H9 (cell line): ENCODE measurements around the gene BCAS4. TPM values are rescaled to one million over a fixed set of nuclear protein-coding genes. Genes with fewer than 3 reads are reported as not detected.

Experiments
- DNase-seq: peaks from one replicate; pipeline ENCODE4 v3.0.0-alpha.2; 2017
- H2AFZ ChIP-seq: one replicate; pipeline ENCODE4 v1.6.1; 2013; ENCODE audit warnings: mild to moderate bottlenecking, low read length, control low read depth, moderate library complexity
- H2AK5ac ChIP-seq: 2 replicates; pipeline ENCODE4 v1.6.1; 2013; ENCODE audit warnings: low read length, control low read depth, mixed read lengths; ENCODE audit not compliant: insufficient read length
- H2BK120ac ChIP-seq: one replicate; pipeline ENCODE4 v1.6.1; 2013; ENCODE audit warnings: low read depth, mild to moderate bottlenecking, low read length, control low read depth, inconsistent platforms; ENCODE audit not compliant: poor library complexity, severe bottlenecking
- H2BK12ac ChIP-seq: 2 replicates; pipeline ENCODE4 v1.6.1; 2013; ENCODE audit warnings: low read length, control low read depth, mixed read lengths, low read depth; ENCODE audit not compliant: insufficient read length
- H2BK15ac ChIP-seq: 2 replicates; pipeline ENCODE4 v1.6.1; 2013; ENCODE audit warnings: low read depth, low read length, control low read depth
- H2BK20ac ChIP-seq: one replicate; pipeline ENCODE4 v1.6.1; 2013; ENCODE audit warnings: low read depth, mild to moderate bottlenecking, low read length, control low read depth, inconsistent platforms; ENCODE audit not compliant: poor library complexity, severe bottlenecking
- H2BK5ac ChIP-seq: 2 replicates; pipeline ENCODE4 v1.6.1; 2013; ENCODE audit warnings: low read length, control low read depth, mixed read lengths; ENCODE audit not compliant: insufficient read length
- H3K14ac ChIP-seq: 2 replicates; pipeline ENCODE4 v1.6.1; 2013; ENCODE audit warnings: low read length, control low read depth; ENCODE audit not compliant: insufficient read depth
- H3K18ac ChIP-seq: 2 replicates; pipeline ENCODE4 v1.6.1; 2013; ENCODE audit warnings: low read depth, mild to moderate bottlenecking, mixed read lengths, low read length, control low read depth; ENCODE audit not compliant: insufficient read length
- H3K23ac ChIP-seq: 2 replicates; pipeline ENCODE4 v1.6.1; 2013; ENCODE audit warnings: low read length, control low read depth, mixed read lengths, low read depth; ENCODE audit not compliant: insufficient read length
- H3K23me2 ChIP-seq: 2 replicates; pipeline ENCODE4 v1.6.1; 2013; ENCODE audit warnings: low read depth, mild to moderate bottlenecking, mixed read lengths, low read length, control low read depth; ENCODE audit not compliant: insufficient read length, poor library complexity, severe bottlenecking
- H3K27ac ChIP-seq: 2 replicates; pipeline ENCODE4 v1.5.1; 2013; ENCODE audit warnings: low read length, control low read depth, mixed read lengths, low read depth; ENCODE audit not compliant: insufficient read length
- H3K27me3 ChIP-seq: 2 replicates; pipeline ENCODE4 v1.6.1; 2013; ENCODE audit warnings: low read length, control low read depth, inconsistent platforms; ENCODE audit not compliant: insufficient read depth
- H3K4ac ChIP-seq: 2 replicates; pipeline ENCODE4 v1.6.1; 2013; ENCODE audit warnings: low read depth, mild to moderate bottlenecking, control low read depth, inconsistent platforms, low read length, moderate library complexity
- H3K4me1 ChIP-seq: 2 replicates; pipeline ENCODE4 v1.6.1; 2013; ENCODE audit warnings: low read length, control low read depth, inconsistent platforms; ENCODE audit not compliant: insufficient read depth
- H3K4me2 ChIP-seq: 2 replicates; pipeline ENCODE4 v1.6.1; 2013; ENCODE audit warnings: low read length, control low read depth, mixed read lengths; ENCODE audit not compliant: insufficient read length, insufficient read depth
- H3K56ac ChIP-seq: 2 replicates; pipeline ENCODE4 v1.6.1; 2013; ENCODE audit warnings: low read depth, mild to moderate bottlenecking, mixed read lengths, low read length, control low read depth; ENCODE audit not compliant: insufficient read length
- H3K79me1 ChIP-seq: 2 replicates; pipeline ENCODE4 v1.6.1; 2013; ENCODE audit warnings: low read depth, mild to moderate bottlenecking, moderate library complexity, low read length, control low read depth, inconsistent platforms; ENCODE audit not compliant: insufficient read depth, poor library complexity, severe bottlenecking
- H3K79me2 ChIP-seq: 2 replicates; pipeline ENCODE4 v1.6.1; 2013; ENCODE audit warnings: low read length, control low read depth, inconsistent platforms; ENCODE audit not compliant: insufficient read depth
- H3K9ac ChIP-seq: 2 replicates; pipeline ENCODE4 v1.6.1; 2013; ENCODE audit warnings: low read length, control low read depth, mixed read lengths; ENCODE audit not compliant: insufficient read length; ENCODE audit errors: extremely low read depth
- H3K9me3 ChIP-seq: one replicate; pipeline ENCODE4 v1.6.1; 2013; ENCODE audit warnings: low read depth, low read length, inconsistent platforms; ENCODE audit not compliant: control insufficient read depth
- H3T11ph ChIP-seq: one replicate; pipeline ENCODE4 v1.6.1; 2013; ENCODE audit warnings: mild to moderate bottlenecking, low read length, control low read depth, inconsistent platforms
- H4K20me1 ChIP-seq: one replicate; pipeline ENCODE4 v1.6.1; 2013; ENCODE audit not compliant: control insufficient read depth, insufficient read length, insufficient read depth
- H4K5ac ChIP-seq: 2 replicates; pipeline ENCODE4 v1.6.1; 2013; ENCODE audit warnings: low read depth, mild to moderate bottlenecking, mixed read lengths, low read length, control low read depth; ENCODE audit not compliant: insufficient read length
- H4K8ac ChIP-seq: replicated peaks from 2 replicates; pipeline ENCODE4 v1.6.1; 2013; ENCODE audit warnings: low read length, control low read depth, mixed read lengths, low read depth; ENCODE audit not compliant: insufficient read length
- H4K91ac ChIP-seq: 2 replicates; pipeline ENCODE4 v1.6.1; 2013; ENCODE audit warnings: low read depth, mild to moderate bottlenecking, moderate library complexity, mixed read lengths, low read length, control low read depth; ENCODE audit not compliant: insufficient read length
- H3K27ac Mint-ChIP-seq, 3 experiments: 2 replicates in 2 of 3; 3 replicates in 1 of 3; pipeline ENCODE4 v1.8.0; 2020 to 2021; ENCODE audit warnings: mixed read lengths in 3 of 3, mild to moderate bottlenecking in 1 of 3, moderate library complexity in 1 of 3
- H3K27me3 Mint-ChIP-seq: 2 replicates; pipeline ENCODE4 v1.8.0; 2021; ENCODE audit warnings: low read depth, mild to moderate bottlenecking, moderate library complexity, mixed read lengths
- H3K36me3 Mint-ChIP-seq, 3 experiments: 2 replicates in 2 of 3; 3 replicates in 1 of 3; pipeline ENCODE4 v1.8.0; 2020 to 2021; ENCODE audit warnings: low read depth in 3 of 3, mixed read lengths in 3 of 3; ENCODE audit not compliant: insufficient read depth in 1 of 3
- H3K4me1 Mint-ChIP-seq, 2 experiments: 2 replicates each; pipeline ENCODE4 v1.8.0; 2020; ENCODE audit warnings: mixed read lengths in 2 of 2
- H3K4me3 Mint-ChIP-seq, 2 experiments: 2 replicates in 1 of 2; 3 replicates in 1 of 2; pipeline ENCODE4 v1.8.0; 2020 to 2021; ENCODE audit warnings: mild to moderate bottlenecking in 2 of 2, mixed read lengths in 2 of 2, moderate library complexity in 1 of 2
- H3K9me3 Mint-ChIP-seq, 2 experiments: 2 replicates in 1 of 2; 3 replicates in 1 of 2; pipeline ENCODE4 v1.8.0; 2020; ENCODE audit warnings: mild to moderate bottlenecking in 2 of 2, mixed read lengths in 2 of 2, moderate library complexity in 1 of 2
- WGBS: extraction: QIAGEN DNeasy Blood & Tissue Kit; methylation state at CpG from one replicate; pipeline ENCODE4 v1.1.7; 2013; ENCODE audit warnings: missing lambda C conversion rate, low lambda C conversion rate, mixed read lengths; ENCODE audit not compliant: insufficient read length; ENCODE audit errors: extremely low coverage; 5-methylcytosine and 5-hydroxymethylcytosine counted together
- total RNA-seq: library from RNA; stranded (reverse); gene quantifications from 2 replicates; pipeline ENCODE4 v1.2.1, GENCODE V29; 2021
- TF ChIP-seq, protein P1 (sequence below): fragments of 200-600 bp; sonication (generic); conservative IDR thresholded peaks from 3 replicates; pipeline ENCODE4 v1.8.0; 2021; ENCODE audit warnings: antibody characterized with exemption, mild to moderate bottlenecking

BCAS4 gene
- total RNA-seq, 1 experiment from 2014 or later: 16.9 TPM

DNA sequence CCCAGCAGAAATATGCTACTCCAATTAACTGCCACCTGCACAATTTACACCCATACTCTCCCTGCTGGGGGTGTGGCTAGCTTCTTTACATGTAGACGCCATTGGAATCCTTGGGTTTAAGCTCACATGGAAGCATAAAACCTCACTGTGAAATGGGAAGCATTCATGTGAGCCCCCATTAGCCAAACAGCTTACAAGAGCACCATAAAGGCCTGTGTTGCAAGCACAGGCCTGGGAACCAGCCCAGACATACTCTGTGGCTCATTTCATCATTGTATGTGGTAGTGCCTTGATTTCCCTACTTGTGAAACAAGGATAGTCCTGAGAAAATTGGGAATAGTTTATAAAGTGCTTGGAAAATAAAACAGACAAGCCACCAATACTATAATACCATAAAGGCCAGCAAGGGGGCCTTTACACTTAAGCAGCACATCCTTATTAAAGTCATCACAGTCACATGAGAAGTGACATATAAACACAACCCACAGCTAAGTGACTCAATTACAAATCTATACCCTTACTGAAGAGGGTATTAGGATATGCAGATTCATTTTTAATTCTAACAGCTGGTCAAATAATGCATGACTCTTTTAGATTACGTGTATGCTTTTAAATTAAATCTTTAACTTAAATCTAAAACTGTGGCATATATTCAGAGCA lies 129.5 kb downstream of the BCAS4 start:
- Histone ChIP-seq H3K79me2 (peaks cover 85% of the 10 kb centered on the region), H2BK15ac (no peak overlapping the region), H3K27ac (no peak overlapping the region), H4K5ac (no peak overlapping the region), H3K9me3 (no peaks in the 10 kb centered on the region), H3K9ac (no peak overlapping the region), H3K4me1 (peaks cover 6% of the 10 kb centered on the region), H2BK120ac (no peak overlapping the region), H3K56ac (no peak overlapping the region), H3K18ac (no peak overlapping the region), H3K4ac (no peak overlapping the region), H2AK5ac (no peak overlapping the region), H4K20me1 (no peaks in the 10 kb centered on the region), H3K27me3 (no peaks in the 10 kb centered on the region), H3K4me2 (no peak overlapping the region), H3T11ph (no peak overlapping the region), H3K79me1 (no peaks in the 10 kb centered on the region), H4K8ac (no peak overlapping the region), H2AFZ (no peak overlapping the region), H2BK5ac (no peak overlapping the region), H3K23ac (no peak overlapping the region), H4K91ac (no peak overlapping the region), H3K23me2 (peaks cover 8% of the 10 kb centered on the region), H2BK20ac (no peak overlapping the region), H3K14ac (no peak overlapping the region), H2BK12ac (no peak overlapping the region)
- Mint-ChIP-seq H3K27me3 (no peaks in the 10 kb centered on the region), H3K4me3 (no peak overlapping the region), H3K36me3 (peaks cover 30 to 69% (median 69%) of the 10 kb centered on the region in 3 experiments; a peak in 6 of 7 replicates), H3K9me3 (no peaks in the 10 kb centered on the region), H3K4me1 (peaks cover 60 to 72% of the 10 kb centered on the region in 2 experiments), H3K27ac (peak overlapping the region in 1 of 3 experiments; percentile 52; a peak in 1 of 7 replicates)
- no peak for DNase-seq
- TF ChIP-seq, protein P1, sequence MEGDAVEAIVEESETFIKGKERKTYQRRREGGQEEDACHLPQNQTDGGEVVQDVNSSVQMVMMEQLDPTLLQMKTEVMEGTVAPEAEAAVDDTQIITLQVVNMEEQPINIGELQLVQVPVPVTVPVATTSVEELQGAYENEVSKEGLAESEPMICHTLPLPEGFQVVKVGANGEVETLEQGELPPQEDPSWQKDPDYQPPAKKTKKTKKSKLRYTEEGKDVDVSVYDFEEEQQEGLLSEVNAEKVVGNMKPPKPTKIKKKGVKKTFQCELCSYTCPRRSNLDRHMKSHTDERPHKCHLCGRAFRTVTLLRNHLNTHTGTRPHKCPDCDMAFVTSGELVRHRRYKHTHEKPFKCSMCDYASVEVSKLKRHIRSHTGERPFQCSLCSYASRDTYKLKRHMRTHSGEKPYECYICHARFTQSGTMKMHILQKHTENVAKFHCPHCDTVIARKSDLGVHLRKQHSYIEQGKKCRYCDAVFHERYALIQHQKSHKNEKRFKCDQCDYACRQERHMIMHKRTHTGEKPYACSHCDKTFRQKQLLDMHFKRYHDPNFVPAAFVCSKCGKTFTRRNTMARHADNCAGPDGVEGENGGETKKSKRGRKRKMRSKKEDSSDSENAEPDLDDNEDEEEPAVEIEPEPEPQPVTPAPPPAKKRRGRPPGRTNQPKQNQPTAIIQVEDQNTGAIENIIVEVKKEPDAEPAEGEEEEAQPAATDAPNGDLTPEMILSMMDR: no peak
- WGBS: no CpG with 5 or more reads among the region's 2 CpGs
